ENCODE data around the gene BTBD17. TPM values are rescaled to one million over a fixed set of nuclear protein-coding genes. Genes with fewer than 3 reads are reported as not detected.

The BTBD17 gene
- total RNA-seq, 1 donor from 2014 or later, result not detected

- intact Hi-C loops (cut with micrococcal nuclease), result no loop called here
Measured at GRCh38 chr17:74337834-74338500, 23.7 kb downstream of the BTBD17 start.

DNA sequence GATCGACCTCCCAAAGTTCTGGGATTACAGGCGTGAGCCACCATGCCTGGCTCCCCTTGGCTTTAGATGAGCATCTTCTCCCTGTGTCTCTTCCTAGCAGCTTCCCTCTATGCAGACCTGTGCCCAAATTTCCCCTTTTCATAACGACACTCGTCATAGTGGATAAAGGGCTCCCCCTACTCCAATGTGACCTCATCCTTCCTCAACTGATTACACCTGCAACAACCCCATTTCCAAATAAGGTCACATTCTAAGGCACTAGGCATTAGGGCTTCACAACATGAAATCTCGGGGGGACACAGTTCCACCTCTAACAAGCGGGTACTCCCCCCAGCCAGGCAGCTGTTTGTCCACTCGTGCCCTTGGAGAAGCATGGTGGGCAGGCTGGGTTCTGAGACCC lies 25.4 kb downstream of the BTBD17 start:
- intact Hi-C loops (cut with micrococcal nuclease), result no loop called here

- intact Hi-C loops (cut with micrococcal nuclease), result no loop called here
Measured at GRCh38 chr17:74335529-74336062, 26.1 kb downstream of the BTBD17 start.

DNA sequence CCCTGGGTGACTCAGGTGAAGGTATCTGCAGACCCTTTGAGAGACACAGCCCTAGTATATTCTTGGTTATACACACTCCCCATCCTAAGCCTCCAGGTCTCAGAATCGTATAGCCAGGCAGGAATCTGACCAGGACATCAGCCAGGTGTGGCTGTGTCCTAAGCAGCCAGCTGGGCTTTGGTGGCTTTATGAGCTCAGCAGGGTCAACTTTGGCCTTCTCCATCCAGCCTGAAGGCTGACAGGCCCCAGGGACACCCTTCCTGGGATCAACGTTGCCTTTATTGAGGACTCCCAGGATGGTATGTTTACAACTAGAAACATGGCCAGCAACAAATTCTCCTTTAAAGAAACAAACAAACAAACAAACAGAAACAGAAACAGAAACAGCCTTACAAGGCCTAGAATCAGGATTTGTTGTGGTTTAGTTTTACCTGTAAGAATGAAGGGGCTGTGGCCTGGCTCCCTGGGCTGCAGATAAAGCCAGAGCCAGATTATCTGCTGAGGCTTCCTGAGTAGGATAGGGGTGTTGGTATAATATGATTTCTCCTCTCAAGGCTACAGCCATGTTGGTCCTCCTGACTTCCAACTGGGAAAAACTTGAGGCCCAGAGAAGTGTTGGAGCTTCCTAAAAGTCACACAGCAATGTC lies 27.2 kb downstream of the BTBD17 start:
- intact Hi-C loops (cut with micrococcal nuclease), result no loop called here

GRCh38 chr17:74332763-74333283 lies 28.8 kb downstream of the BTBD17 start:
- intact Hi-C loops (cut with micrococcal nuclease), result no loop called here

DNA sequence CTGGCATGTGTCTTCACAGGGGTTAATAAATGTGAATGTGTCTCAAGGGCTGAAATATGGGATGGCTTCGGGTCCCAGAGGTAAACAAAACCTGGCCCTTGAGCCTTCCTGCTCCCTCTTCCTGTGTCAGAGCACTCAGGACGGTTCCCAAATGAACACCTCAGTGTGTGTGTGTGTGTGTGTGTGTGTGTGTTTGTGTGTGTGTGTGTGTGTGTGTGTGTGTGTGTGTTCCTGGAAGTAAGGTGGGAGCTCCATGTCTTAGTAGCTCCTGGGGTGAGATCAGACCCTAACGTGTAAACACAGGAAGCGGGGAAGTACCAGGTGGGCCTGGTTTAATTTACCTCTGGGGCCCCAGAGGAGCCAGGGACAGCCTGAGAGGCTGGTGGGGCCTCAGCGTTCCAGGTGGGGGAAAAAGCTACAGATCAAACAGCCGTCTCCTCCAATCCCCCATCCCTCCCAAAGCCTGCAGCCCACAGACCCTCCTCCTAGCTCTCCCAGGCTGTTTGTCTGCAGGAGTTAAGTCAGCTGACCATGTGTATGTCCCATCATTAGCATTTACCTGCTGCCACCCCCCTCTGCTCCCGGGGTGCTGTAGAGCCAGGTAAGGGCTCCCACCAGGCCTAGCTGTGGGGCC lies 29.5 kb downstream of the BTBD17 start:
- intact Hi-C loops (cut with micrococcal nuclease), result no loop called here

GRCh38 chr17:74330446-74330845 lies 31.2 kb downstream of the BTBD17 start:
- intact Hi-C loops (cut with micrococcal nuclease), result no loop called here

GRCh38 chr17:74329378-74329777 lies 32.3 kb downstream of the BTBD17 start:
- intact Hi-C loops (cut with micrococcal nuclease), result no loop called here

DNA sequence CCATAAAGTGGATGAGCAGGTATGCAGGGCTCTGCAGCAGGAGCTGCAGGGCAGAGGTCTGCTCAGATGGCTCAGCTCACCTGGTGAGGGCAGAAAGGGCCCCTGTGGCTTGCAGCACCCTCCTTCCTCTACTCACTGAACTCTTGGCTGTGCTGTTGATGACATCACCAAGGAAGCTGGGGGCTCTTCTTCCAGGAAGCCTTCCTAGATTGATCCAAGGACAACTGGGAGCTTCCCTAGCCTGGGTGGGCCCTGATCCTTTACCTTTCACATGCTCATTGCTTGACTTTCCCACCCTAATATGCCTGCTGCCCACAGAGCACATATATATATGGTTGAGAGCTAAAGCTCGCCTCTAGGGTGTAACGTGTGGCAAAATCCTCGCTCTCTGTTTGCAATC lies 33.2 kb downstream of the BTBD17 start:
- intact Hi-C loops (cut with micrococcal nuclease), result no loop called here

DNA sequence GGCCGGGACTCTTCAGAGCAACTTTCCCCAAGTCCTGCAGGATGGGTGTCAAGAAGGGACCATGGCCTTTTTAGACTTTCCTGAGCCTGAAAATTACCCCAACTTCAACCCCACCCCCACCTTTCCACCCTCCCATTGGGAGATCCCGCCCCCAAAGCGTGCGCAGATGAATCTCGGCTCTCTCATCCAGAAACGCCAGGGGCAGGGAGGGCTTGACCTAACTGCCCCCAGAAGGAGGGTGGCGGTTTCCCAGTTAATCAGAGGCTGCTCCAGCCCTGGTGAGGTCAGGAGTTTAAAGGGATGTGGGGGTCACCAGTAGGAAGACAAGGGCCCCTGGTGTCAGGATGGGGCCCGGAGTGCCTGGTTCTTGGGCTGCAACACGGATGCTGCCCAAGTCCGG lies 35.2 kb downstream of the BTBD17 start:
- intact Hi-C loops (cut with micrococcal nuclease), result no loop called here

GRCh38 chr17:74325743-74326379 lies 35.8 kb downstream of the BTBD17 start, which contains the start of gene KIF19:
Gene KIF19, plus strand, starts transcription at chr17:74326226. Its CDS starts 124 bp downstream, at chr17:74326350.
- intact Hi-C loops (cut with micrococcal nuclease), result no loop called here

DNA sequence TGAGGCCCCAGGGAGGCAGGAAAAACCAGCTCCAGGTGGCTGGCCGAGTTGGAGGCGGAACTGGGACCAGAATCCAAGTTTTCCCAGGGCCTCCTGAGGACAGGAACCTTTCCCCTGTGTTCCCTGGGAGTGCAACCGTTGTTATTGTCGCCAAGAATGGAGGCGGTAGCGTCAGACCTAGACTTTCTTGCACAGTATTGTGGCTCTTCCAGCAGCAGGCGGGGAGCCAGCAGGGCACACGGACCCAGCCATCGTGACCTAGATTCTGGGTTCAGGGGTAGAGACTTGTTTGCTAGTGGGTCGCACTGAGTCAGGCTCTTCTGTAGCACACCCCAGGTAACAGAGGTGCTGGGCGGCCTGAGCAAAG lies 36.3 kb downstream of the BTBD17 start:
- intact Hi-C loops (cut with micrococcal nuclease), result no loop called here

DNA sequence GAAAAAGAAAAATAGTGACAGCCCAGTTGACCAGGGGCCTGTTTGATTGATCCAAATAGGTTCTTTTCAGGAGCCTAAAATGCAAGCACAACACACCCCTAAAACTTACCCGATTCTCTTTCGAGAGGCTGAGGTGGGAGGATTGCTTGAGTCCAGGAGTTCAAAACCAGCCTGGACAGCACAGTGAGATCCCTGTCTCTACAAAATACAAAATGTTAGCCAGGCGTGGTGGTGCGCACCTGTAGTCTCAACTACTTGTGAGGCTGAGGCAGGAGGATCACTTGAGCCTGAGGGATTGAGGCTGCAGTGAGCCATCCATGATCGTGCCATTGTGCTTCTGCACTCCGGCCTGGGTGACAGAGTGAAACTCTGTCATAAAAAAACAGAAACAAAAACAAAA lies 37.1 kb downstream of the BTBD17 start:
- intact Hi-C loops (cut with micrococcal nuclease), result no loop called here

DNA sequence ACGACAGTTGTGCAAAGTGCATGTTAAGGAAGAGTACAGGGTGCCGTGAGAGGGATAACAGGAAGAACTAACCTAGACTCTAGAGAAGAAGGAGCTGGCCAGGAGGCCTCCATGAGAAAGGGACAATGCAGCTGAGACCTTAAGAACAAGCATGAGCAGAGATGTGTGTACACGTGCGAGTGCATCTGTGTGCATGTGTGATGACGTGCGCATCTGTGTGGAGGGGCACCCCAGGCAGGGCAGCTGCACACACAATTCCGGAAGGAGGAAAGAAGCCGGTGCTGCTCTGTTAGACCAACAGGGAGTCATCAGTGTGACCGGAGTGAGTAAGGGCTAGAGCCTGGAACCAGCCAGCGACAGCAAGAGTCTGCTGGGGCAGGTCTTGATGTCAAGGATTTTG lies 43.3 kb downstream of the BTBD17 start:
- intact Hi-C loops (cut with micrococcal nuclease), result no loop called here

GRCh38 chr17:74317071-74317470 lies 44.6 kb downstream of the BTBD17 start:
- intact Hi-C loops (cut with micrococcal nuclease), result no loop called here

DNA sequence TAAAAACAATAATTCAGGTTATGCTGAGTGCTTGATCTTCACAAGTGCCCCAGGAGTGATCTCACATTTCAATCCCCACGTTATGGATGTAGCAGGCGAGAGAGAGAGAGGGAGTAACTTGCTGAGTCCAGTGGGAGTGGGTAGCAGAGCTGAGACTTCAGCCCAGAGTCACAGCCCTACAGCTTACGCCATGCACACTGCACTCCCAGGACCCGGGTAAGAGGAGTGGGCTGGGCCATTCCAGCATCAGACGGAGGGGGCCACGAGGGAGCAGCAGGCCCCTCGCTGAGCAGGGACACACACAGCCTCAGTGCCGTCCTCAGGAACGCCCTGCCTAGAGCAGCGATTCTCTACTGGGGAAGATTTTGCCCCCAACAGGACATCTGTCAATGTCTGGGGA lies 45.4 kb downstream of the BTBD17 start:
- intact Hi-C loops (cut with micrococcal nuclease), result no loop called here

DNA sequence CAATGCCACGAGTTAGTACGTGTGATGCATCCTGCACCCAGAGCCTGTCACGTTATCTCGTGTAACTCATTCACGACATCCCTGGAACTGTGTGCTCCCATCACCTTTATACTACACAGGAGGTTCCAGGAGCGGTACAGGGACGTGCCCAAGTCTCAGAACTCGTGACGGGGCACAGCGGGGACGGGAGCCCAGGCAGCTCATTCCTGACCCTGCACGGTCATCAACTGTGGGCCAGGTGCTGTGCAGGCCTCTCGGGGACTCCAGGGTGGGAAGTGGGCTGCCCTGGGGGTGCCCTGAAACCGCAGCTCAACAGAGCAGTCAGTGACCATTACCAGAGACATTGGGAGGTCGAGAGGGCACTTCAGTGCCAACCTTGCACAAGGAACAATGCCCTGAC lies 46.8 kb downstream of the BTBD17 start:
- intact Hi-C loops (cut with micrococcal nuclease), result no loop called here

DNA sequence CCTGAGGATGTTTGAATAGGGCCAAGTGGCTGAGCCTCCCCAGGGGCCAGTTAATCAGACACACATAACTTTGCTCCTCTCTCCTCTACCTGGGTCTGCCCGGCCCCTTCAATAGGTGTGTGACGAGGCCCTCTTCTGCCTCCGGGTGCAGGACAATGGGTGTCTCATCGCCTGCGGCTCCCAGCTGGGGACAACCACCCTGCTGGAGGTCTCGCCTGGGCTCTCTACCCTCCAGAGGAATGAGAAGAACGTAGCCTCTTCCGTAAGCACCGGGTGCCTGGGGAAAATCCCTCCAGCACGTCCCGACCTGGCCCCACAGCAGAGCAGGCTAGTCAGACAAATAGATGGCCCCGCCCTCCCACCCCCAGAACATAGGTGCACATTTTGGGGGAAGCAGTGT lies 51.8 kb downstream of the BTBD17 start:
- intact Hi-C loops (cut with micrococcal nuclease), result no loop called here

DNA sequence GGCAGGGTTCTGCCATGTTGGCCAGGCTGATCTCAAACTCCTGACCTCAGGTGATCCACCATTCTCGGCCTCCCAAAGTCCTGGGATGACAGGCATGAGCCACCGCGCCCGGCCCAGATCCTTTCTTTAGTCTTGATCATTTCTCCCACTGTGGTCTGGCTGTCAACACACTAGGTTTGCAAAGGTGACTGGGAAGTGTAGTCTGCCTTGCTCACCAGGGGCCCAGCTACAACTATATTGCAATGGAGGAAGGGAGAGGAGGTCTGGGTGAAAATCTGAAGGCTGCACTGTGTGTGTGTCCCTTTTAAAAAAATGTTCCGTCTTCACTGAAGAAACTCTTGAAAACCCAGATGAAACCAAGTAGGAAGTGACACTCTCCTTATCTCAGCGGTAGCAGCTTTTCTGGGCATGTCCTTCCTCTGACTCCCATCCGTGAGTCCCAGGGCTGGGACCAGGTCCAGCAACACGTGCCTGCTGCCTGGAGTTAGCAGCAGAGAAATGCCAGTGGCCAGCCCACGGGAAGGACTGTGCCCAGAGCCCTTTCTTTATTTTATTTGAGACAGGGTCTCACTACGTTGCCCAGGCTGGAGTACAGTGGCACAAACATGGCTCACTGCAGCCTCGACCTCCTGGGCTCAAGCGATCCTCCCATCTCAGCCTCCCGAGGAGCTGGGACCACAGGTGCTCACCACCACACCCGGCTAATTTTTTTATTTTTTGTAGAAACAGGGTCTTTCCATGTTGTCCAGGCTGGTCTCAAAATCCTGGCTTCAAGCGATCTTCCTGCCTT lies 53.5 kb downstream of the BTBD17 start:
- intact Hi-C loops (cut with micrococcal nuclease), result no loop called here
